ENCODE measurements around the gene FRMD5.

DNA sequence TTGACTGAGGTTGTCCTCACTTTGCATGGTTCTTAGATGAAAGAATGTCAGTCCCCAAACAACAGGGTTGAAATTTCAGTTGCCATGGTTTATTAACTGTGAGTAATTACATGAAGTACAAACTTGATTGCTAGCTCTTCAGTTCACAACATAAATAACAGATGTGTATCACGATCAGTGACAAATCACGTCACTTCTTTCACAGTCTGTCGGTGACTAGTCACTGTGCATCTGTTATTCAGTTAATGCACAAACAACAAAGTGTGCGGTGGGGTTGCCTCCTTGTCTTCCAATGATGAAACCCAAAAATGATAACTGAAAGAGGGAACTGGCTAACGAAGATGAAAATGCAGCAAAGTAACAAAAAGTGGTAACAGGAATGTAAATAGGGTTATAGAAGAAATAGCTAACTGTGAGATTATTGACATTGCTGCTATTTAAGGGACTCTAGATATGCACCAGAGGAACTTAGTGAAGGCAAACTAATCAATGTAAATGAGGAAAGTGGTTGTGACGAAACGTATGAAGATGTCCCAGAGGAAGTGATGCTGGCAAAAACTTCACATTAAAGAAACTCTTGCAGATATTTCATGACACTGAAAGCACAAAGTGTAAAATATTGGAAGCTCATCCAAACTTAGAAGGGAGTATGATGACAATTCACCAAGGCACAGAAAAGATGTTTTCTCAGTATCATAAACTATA is 208.9 kb downstream of the FRMD5 start:
- TF ChIP-seq CTCF (optimal IDR thresholded peaks at IDR 0.05 in 1 of 3, IDR thresholded peaks at IDR 0.05 in 1 of 3, conservative IDR thresholded peaks at IDR 0.05 in 1 of 3; ENCODE audit: extremely low read depth in 1 of 3, insufficient read depth in 2 of 3, low read length in 3 of 3) (no peak), EZH2 (IDR thresholded peaks at IDR 0.05; ENCODE audit: low read length) (no peak)

Measured in keratinocyte (primary cell).